Stomach smooth muscle (tissue), 2 donors: ENCODE data around the gene MVD.

Experiments used
- H3K27ac ChIP-seq: one replicate; pipeline ENCODE4 v1.7.0; 2013; ENCODE audit warnings: mild to moderate bottlenecking, low read length, inconsistent platforms
- H3K27me3 ChIP-seq, 2 donors: one replicate each; pipeline ENCODE4 v1.7.0; 2013; ENCODE audit warnings: low read length in 2 of 2; ENCODE audit not compliant: insufficient read depth in 2 of 2, control insufficient read depth in 1 of 2
- H3K36me3 ChIP-seq, 2 donors: one replicate each; pipeline ENCODE4 v1.7.0; 2013; ENCODE audit warnings: low read length in 2 of 2; ENCODE audit not compliant: control insufficient read depth in 2 of 2, insufficient read depth in 2 of 2
- H3K4me1 ChIP-seq: one replicate; pipeline ENCODE4 v1.7.0; 2013; ENCODE audit warnings: low read length; ENCODE audit not compliant: control insufficient read depth, insufficient read depth
- H3K4me3 ChIP-seq, 2 donors: one replicate each; pipeline ENCODE4 v1.7.0; 2013; ENCODE audit warnings: low read length in 2 of 2
- H3K9ac ChIP-seq, 2 donors: one replicate each; pipeline ENCODE4 v1.7.0; 2013; ENCODE audit warnings: low read length in 2 of 2, mild to moderate bottlenecking in 1 of 2
- H3K9me3 ChIP-seq, 2 donors: one replicate each; pipeline ENCODE4 v1.7.0; 2013; ENCODE audit warnings: low read length in 2 of 2; ENCODE audit not compliant: control insufficient read depth in 2 of 2
- donor health status: healthy.
- donor health status: Pancreatic carcinoma.

Gene MVD

DNA sequence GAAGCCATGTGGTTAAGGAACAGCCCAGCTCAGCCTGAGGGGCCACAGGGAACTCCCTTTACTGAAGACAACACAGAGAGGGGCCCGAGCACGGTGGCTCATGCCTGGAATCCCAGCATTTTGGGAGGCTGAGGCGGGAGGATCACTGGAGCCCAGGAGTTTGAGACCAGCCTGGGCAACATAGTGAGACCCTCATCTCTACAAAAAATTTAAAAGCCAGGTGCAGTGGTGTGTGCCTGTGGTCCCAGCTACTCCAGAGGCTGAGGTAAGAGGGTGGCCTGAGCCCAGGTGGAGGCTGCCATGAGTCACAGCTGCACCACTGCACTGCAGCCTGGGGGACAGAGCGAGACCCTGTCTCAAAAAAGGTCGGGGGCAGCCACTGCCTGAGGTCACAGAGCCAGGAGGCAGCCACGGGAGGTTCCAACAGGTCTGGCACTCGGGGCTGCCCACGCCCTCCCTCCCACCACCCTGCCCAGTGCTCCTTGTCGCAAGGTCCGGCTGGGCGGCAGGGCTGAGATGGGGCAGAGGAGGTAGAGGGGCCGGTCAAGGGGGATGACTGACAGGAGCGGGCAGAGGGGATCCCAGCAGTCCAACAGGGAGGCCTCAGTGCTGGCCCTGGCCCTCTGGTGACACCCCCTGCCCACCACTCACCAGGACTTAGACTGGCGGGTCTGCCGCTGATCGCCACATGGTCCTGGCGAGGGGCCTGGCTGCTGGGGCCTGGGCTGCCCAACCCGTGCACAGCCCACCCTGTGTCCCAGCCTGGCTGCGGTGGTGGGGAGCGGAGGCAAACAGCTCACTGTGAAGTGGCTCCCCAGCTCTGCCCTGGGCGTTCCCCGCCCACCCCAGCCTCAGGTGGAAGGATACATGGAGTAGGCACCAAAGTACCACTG, 15.5 kb downstream of the MVD start:
- Histone ChIP-seq H3K27ac (no peak overlapping the region), H3K27me3 (peaks cover 6 to 15% of the 10 kb centered on the region in 2 donors), H3K9me3 (no peaks in the 10 kb centered on the region), H3K36me3 (no peaks in the 10 kb centered on the region), H3K4me1 (peaks cover 7% of the 10 kb centered on the region), H3K4me3 (no peak overlapping the region), H3K9ac (no peak overlapping the region)

DNA sequence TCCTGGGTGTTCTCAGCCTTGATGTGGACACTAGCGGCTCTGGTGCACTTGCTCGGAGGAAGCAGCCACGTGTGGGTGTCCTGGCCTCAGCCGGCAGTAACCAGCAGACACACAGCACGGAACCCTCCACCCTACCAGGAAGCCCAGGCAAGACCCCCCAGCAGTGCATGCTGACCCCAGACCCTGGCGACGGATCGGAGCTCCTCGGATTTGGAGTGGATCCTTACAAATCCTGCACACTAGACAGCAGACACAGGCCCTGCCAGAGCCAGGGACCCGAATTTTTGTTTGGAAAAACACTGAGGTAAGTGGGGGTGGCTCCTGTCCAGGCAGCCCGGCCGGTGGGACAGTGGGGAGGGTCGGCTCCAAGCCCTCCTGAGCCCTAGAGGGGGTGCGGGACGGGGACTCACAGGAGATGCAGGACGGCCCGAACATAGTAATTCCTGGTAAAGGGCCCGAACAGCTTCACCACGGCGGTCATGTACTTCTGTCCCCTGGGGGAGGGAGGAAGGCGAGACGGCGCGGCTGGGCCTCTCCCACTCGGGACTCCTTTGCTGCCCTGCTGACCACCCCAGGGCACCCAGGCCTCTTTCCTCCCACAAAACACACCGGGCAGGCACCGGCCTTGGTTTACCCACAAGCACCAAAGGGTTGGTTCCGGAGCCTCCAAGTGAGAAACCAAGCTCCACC, 16.4 kb downstream of the MVD start:
- H3K9me3 ChIP-seq: no peaks in the 10 kb centered on the region
- H3K4me1 ChIP-seq: peaks cover 6% of the 10 kb centered on the region
- H3K9ac ChIP-seq: no peak overlapping the region
- no peak overlapping the region for H3K27ac ChIP-seq
- H3K27me3 ChIP-seq: peaks cover 4 to 11% of the 10 kb centered on the region in 2 donors
- no peak overlapping the region for H3K4me3 ChIP-seq
- no peaks in the 10 kb centered on the region for H3K36me3 ChIP-seq

DNA sequence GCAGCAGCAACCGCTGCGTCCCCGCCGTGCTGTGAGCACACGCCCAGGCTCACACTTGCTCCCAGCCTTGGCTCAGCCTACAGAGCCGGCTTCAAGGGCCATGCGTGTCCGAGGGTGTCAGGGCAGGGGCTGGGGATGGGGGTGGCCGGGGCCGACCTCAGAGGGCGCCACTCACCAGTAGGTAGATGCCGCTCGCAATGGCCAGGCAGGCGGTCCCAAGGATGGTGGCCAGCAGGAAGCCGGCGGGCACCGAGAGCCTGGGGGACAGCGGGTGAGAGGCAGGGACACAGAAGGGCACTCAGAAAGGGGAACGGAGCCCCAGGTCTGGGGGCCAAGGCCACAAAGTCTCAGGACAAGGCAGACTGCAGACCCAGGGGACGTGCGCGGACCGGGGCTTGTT, 16.9 kb downstream of the MVD start:
- Histone ChIP-seq H3K27me3 (peaks cover 0 to 7% of the 10 kb centered on the region in 2 donors), H3K9me3 (no peaks in the 10 kb centered on the region), H3K36me3 (no peaks in the 10 kb centered on the region), H3K9ac (no peak overlapping the region), H3K27ac (no peak overlapping the region), H3K4me3 (no peak overlapping the region), H3K4me1 (peaks cover 3% of the 10 kb centered on the region)

DNA sequence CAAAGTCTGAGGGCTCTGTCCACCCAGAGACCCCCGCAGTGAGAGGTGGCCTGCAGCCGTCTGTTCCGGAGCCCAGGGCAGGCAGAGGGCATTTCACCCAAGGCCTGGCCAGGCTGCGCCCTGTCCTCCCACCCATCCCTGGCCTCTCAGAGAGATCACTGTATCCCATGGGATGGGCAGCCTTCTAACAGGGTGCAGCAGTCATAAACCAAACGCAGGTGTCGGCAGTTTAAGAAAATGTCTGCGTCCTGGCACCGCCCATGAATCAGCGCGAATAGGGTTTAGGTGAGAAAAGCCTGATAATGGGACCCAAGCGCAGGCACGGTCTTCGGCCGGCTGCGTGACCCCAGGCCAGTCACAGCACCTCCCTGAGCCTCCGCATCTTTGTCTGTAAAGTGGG, 17.4 kb downstream of the MVD start:
- H3K9me3 ChIP-seq: no peaks in the 10 kb centered on the region
- H3K4me1 ChIP-seq: peaks cover under 1% of the 10 kb centered on the region
- H3K9ac ChIP-seq: no peak overlapping the region
- H3K36me3 ChIP-seq: no peaks in the 10 kb centered on the region
- no peak overlapping the region for H3K4me3 ChIP-seq
- H3K27ac ChIP-seq: no peak overlapping the region
- H3K27me3 ChIP-seq: peaks cover 4% of the 10 kb centered on the region in 2 donors

DNA sequence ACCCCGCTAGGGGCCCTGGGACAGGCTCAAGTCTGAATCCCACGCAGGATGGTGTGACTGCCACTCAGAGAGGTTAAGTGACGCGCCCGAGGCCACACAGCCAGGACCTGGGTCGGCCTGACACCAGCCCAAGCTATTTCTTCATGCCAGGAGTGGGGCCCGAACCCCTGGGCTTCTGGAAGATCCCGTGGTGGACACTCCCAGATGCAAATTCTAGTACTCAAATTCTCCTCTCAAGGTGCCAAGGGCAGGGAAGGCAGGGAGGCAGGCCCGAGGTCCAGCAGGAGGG, 19.3 kb downstream of the MVD start:
- H3K4me1 ChIP-seq: peaks cover 5% of the 10 kb centered on the region
- no peak overlapping the region for H3K27ac ChIP-seq
- peaks cover 18 to 22% of the 10 kb centered on the region in 2 donors for H3K27me3 ChIP-seq
- H3K36me3 ChIP-seq: no peaks in the 10 kb centered on the region
- no peaks in the 10 kb centered on the region for H3K9me3 ChIP-seq
- no peak overlapping the region for H3K4me3 ChIP-seq
- no peak overlapping the region for H3K9ac ChIP-seq

DNA sequence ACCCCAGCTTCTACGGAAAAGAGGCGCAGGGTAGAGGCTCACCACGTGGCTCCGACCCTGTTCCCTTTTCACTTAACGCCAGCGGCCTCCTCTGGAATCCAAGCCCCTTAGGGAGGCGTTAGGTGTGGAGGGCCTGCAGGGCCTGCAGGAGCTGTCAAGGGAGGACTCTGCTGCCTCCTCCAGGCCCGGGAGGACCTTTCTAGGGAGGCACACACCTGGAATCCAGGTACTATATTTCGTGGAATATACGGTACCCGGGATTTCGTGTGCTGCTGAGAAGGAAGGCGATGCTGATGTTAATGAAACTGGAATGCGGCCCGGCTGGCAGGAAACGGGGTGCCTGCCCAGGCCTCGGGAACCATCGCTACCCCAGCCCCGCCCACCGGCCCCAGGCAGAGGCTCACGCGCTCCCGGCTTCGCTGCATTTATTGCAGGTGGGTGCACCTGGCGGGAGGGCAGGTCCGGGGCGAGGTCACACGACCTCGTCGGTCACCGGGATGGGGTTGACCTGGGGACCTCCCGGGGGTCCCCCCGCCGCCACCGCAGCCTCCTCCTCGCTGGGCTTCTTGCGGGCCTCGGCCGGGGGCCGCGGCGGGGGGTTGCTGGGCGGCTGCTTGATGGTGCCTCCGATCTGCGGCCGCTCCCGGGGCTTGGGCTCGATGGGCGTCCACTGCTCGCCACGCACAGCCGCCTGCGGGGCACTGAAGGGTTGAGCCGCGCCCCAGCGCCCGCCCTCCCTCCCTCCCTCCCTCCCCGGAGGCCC, 19.8 kb downstream of the MVD start:
- Histone ChIP-seq H3K9me3 (no peaks in the 10 kb centered on the region), H3K4me3 (no peak overlapping the region), H3K27ac (no peak overlapping the region), H3K27me3 (peaks cover 23 to 27% of the 10 kb centered on the region in 2 donors), H3K36me3 (no peaks in the 10 kb centered on the region), H3K9ac (no peak overlapping the region), H3K4me1 (peaks cover 5% of the 10 kb centered on the region)

DNA sequence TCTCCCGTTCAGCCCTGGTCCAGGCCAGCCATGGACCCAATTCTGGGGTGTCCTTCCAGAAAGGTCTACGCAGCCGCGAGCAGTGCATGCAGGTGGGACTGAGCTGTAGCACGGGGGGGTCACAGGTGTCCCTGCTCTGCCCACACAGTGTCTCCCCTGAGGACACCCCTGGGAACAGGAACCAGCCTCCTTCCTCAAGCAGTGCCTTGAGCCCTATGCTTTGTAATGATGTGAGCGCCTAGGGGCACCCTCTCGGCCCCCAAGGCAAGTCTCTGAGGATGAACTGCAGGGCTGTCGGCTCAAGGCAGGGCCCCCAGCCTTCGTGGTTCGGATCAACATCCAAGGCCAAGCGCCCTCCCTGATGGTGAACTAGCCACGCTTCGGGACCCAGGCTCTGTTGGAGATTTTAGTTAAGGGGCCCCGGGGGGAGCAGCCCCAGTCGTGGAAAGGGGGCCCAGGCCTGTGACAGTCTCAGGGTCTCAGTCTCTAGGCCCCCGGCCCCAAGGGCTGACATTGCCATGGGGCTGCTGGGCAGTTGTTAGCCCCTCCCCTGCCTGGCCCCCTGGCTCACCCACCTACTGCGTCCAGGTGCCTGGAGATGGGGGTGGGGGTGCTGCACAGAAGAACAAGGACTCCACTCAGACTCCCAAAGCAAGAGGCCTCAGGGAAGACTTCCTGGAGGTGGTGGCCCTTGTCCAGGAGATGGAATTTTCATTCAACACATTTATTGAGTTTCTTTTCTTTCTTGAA, 22.2 kb downstream of the MVD start:
- Histone ChIP-seq H3K36me3 (no peaks in the 10 kb centered on the region), H3K9me3 (no peaks in the 10 kb centered on the region), H3K9ac (no peak overlapping the region), H3K4me1 (peaks cover 5% of the 10 kb centered on the region), H3K27ac (no peak overlapping the region), H3K4me3 (no peak overlapping the region), H3K27me3 (peaks cover 30% of the 10 kb centered on the region in 2 donors)

DNA sequence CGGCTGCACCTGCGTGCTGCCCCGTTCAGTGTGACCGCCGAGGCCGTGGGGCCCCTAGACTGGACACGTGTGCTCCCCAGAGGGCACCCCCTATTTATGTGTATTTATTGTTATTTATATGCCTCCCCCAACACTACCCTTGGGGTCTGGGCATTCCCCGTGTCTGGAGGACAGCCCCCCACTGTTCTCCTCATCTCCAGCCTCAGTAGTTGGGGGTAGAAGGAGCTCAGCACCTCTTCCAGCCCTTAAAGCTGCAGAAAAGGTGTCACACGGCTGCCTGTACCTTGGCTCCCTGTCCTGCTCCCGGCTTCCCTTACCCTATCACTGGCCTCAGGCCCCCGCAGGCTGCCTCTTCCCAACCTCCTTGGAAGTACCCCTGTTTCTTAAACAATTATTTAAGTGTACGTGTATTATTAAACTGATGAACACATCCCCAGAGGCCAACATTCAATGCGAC, 22.8 kb downstream of the MVD start:
- H3K36me3 ChIP-seq: no peaks in the 10 kb centered on the region
- H3K9me3 ChIP-seq: no peaks in the 10 kb centered on the region
- no peak overlapping the region for H3K4me3 ChIP-seq
- no peak overlapping the region for H3K27ac ChIP-seq
- peaks cover 5% of the 10 kb centered on the region for H3K4me1 ChIP-seq
- H3K27me3 ChIP-seq: peaks cover 30 to 35% of the 10 kb centered on the region in 2 donors
- H3K9ac ChIP-seq: no peak overlapping the region

DNA sequence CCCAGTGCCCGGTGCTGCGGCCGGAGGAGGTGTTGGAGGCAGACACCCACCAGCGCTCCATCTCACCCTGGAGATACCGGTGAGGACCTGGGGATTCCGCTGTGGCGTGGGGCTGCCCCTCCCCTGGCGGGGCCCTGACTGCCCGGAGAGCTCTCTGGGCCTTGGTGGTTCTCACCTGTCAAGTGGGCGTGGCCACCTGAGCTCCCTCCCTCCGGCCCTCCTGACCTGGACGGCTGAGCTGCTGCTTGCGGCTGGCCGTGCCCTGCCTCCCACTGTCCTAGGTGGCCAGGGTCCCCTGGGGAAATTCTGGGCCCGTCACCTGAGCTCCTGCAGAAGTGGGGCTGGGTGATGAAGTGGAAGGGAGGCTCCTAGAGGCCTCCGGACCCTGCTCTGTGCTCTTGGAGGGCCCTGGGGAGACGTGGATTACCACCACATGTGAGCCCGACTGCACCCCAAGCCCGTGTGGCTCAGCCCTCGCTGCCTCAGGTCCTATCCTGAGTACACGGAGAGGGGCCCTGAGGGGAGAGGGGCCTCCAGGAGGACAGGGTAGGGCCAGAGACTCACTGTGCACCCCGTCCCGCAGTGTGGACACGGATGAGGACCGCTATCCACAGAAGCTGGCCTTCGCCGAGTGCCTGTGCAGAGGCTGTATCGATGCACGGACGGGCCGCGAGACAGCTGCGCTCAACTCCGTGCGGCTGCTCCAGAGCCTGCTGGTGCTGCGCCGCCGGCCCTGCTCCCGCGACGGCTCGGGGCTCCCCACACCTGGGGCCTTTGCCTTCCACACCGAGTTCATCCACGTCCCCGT, 23.5 kb downstream of the MVD start:
- no peak overlapping the region for H3K4me3 ChIP-seq
- H3K27ac ChIP-seq: no peak overlapping the region
- H3K27me3 ChIP-seq: peaks cover 30 to 36% of the 10 kb centered on the region in 2 donors

More for the DNA sequence above, 23.5 kb downstream of the MVD start:
- H3K36me3 ChIP-seq: no peaks in the 10 kb centered on the region
- peaks cover 8% of the 10 kb centered on the region for H3K4me1 ChIP-seq
- H3K9me3 ChIP-seq: no peaks in the 10 kb centered on the region
- H3K9ac ChIP-seq: no peak overlapping the region
